Mucosa of descending colon (tissue), 3 donors: ENCODE data around the gene MAP2K1. TPM values are rescaled to one million over a fixed set of nuclear protein-coding genes. Genes with fewer than 3 reads are reported as not detected.

Source experiments
- ATAC-seq: fragments of 200-7000 bp; cut with Tn5 transposase; one replicate; pipeline ENCODE4 v1.9.1; 2020; ENCODE audit warnings: mild to moderate bottlenecking, moderate library complexity
- DNase-seq, 3 donors: peaks; one replicate each; pipeline ENCODE4 v3.0.0-alpha.2; 2020
- H3K36me3 ChIP-seq: fragments of 200-600 bp; one replicate; pipeline ENCODE4 v1.8.0; 2021; ENCODE audit warnings: low read depth, mild to moderate bottlenecking
- H3K4me1 ChIP-seq: fragments of 200-600 bp; one replicate; pipeline ENCODE4 v1.8.0; 2021; ENCODE audit warnings: low read depth, mild to moderate bottlenecking
- H3K4me3 ChIP-seq: fragments of 200-600 bp; one replicate; pipeline ENCODE4 v1.8.0; 2021; ENCODE audit warnings: mild to moderate bottlenecking
- H3K9me3 ChIP-seq: fragments of 200-600 bp; one replicate; pipeline ENCODE4 v1.8.0; 2021; ENCODE audit warnings: mild to moderate bottlenecking
- intact Hi-C, 2 donors: fragments of 100-400 bp; cut with DNase I in 1 of 2; cut with micrococcal nuclease in 1 of 2; formaldehyde crosslinking; loops; one replicate each; pipeline versions ENCODE4 v1.11.0 to v1.11.1; 2022; cut with DNase I, micrococcal nuclease
- total RNA-seq, 3 donors: library from RNA; stranded (reverse); fragmentation: NEBNext Ultra II Directional in 2 of 3; extraction: Animal tissue kit (Norgen Biotek cat#: 25700) in 2 of 3; gene quantifications; one replicate each; pipeline versions ENCODE4 v1.2.1 to v1.2.4, GENCODE V29; 2021 to 2023
- TF ChIP-seq, protein P1 (sequence below): fragments of 200-600 bp; IDR thresholded peaks from one replicate; pipeline ENCODE4 v1.8.0; 2022; ENCODE audit warnings: antibody characterized with exemption, mild to moderate bottlenecking
- donor health status: DM: no; HTN: no; CAD: no; lungs with moderate emphysema.
- donor health status: DM: no; HTN: no; CAD: no.
- donor health status: DM: no; HTN: yes; CAD: no.

MAP2K1 gene
- total RNA-seq, 3 donors from 2014 or later, result 34.4 to 45.3 (median 44.0) TPM

DNA sequence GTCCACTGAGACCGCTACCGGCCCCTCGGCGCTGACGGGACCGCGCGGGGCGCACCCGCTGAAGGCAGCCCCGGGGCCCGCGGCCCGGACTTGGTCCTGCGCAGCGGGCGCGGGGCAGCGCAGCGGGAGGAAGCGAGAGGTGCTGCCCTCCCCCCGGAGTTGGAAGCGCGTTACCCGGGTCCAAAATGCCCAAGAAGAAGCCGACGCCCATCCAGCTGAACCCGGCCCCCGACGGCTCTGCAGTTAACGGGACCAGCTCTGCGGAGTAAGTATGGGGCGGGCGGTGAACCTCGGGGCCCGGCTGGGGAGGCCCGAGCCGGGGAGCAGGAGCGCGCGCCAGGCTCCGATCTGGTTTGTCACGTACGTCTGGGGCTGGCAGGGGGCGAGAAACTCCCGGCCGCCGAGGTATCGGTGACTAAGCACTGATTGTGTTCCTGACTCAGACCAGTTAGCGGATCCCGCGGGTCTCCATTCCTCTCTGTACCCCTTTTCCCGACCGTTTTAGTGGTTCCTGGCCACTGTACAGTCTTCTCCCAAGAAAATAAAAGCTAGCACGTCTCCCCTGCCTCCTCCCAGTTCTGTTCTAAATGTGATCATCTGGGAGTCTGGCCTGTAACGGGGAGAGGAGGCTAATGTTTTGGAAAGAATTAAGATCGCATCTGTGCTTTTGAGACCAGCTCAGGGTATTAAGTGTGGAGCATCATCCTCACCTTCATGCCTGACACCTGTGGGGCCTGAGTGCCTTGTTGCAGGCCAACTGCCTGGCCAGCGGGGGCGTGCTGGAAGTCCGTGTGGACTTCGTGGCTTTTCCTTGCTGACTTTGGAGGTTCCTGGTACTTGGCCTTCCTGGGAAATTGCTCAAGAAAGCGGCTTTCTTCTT is 691 bp downstream of the MAP2K1 start:
- intact Hi-C loops, result loop anchor here in 1 of 2 donors (5.0 kb wide), 1 partner anchor 110 kb away; the partner anchor contains the start of gene SNAPC5
- Histone ChIP-seq H3K4me1 (peaks cover 15% of the 10 kb centered on the region), H3K4me3 (peak overlapping the region; percentile 86), H3K36me3 (no peaks in the 10 kb centered on the region), H3K9me3 (no peaks in the 10 kb centered on the region)
- TF ChIP-seq, protein P1, sequence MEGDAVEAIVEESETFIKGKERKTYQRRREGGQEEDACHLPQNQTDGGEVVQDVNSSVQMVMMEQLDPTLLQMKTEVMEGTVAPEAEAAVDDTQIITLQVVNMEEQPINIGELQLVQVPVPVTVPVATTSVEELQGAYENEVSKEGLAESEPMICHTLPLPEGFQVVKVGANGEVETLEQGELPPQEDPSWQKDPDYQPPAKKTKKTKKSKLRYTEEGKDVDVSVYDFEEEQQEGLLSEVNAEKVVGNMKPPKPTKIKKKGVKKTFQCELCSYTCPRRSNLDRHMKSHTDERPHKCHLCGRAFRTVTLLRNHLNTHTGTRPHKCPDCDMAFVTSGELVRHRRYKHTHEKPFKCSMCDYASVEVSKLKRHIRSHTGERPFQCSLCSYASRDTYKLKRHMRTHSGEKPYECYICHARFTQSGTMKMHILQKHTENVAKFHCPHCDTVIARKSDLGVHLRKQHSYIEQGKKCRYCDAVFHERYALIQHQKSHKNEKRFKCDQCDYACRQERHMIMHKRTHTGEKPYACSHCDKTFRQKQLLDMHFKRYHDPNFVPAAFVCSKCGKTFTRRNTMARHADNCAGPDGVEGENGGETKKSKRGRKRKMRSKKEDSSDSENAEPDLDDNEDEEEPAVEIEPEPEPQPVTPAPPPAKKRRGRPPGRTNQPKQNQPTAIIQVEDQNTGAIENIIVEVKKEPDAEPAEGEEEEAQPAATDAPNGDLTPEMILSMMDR, result no peak
- DNase-seq (peak; percentile 61 to 78 (median 70)), ATAC-seq (peak; percentile 56)

DNA sequence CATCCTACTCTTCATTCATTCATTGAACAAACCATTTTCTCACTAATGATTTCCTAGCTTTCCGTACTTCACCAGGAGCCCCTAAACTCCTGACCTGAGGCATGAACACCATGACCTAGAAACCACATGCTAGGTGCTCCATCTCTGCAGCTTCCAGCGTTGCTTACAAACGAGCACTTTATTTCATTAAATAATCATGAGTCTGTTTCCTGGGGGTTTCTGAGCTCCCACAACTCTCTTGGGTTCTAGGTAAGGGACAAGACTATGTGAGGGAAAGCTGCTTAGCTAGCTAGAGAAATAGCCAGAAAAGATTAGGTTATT is 1.3 kb downstream of the MAP2K1 start:
- Histone ChIP-seq H3K36me3 (no peaks in the 10 kb centered on the region), H3K4me3 (no peak overlapping the region), H3K9me3 (no peaks in the 10 kb centered on the region), H3K4me1 (peaks cover 15% of the 10 kb centered on the region)
- ATAC-seq, result no peak
- DNase-seq, result no peak
- intact Hi-C loops, result loop anchor here in 1 of 2 donors (5.0 kb wide), 1 partner anchor 109 kb away; the partner anchor contains the start of gene SNAPC5
- TF ChIP-seq, protein P1, result no peak

- Histone ChIP-seq H3K9me3 (no peaks in the 10 kb centered on the region), H3K4me1 (peaks cover 15% of the 10 kb centered on the region), H3K4me3 (no peak overlapping the region), H3K36me3 (no peaks in the 10 kb centered on the region)
- DNase-seq, result no peak
- intact Hi-C loops, result loop anchor here in 1 of 2 donors (5.0 kb wide), 1 partner anchor 109 kb away; the partner anchor contains the start of gene SNAPC5
- ATAC-seq, result no peak
- TF ChIP-seq, protein P1, result no peak
Measured at GRCh38 chr15:66388576-66388975, 1.9 kb downstream of the MAP2K1 start.

- DNase-seq (no peak), ATAC-seq (no peak)
- Histone ChIP-seq H3K36me3 (no peaks in the 10 kb centered on the region), H3K4me3 (no peak overlapping the region), H3K4me1 (peaks cover 15% of the 10 kb centered on the region), H3K9me3 (no peaks in the 10 kb centered on the region)
- TF ChIP-seq, protein P1, result no peak
- intact Hi-C loops, result loop anchor here in 1 of 2 donors (5.0 kb wide), 1 partner anchor 108 kb away; the partner anchor contains the start of gene SNAPC5
Measured at GRCh38 chr15:66389098-66389858, 2.6 kb downstream of the MAP2K1 start.

- ATAC-seq, result no peak
- Histone ChIP-seq H3K36me3 (no peaks in the 10 kb centered on the region), H3K4me1 (peaks cover 15% of the 10 kb centered on the region), H3K9me3 (no peaks in the 10 kb centered on the region), H3K4me3 (no peak overlapping the region)
- intact Hi-C loops, result loop anchor here (5.0 to 10.0 kb wide), 2 partner anchors 105 to 107 kb away; partner anchors contain the start of gene SNAPC5 (in 2 of the 2)
- TF ChIP-seq, protein P1, result no peak
- no peak for DNase-seq
Measured at GRCh38 chr15:66389859-66390381, 3.2 kb downstream of the MAP2K1 start.
